GM21381 (cell line): Measurements from ENCODE around the gene MPP4.
"Not testable (repeated sequence)": the region's sequence is repeated elsewhere in the genome, so short reads cannot be mapped to it uniquely, and the experiment has no call there.

Experiments
- ATAC-seq: cut with Tn5 transposase; IDR thresholded peaks from one replicate; pipeline ENCODE4 v1.9.1; 2021; ENCODE audit warnings: mild to moderate bottlenecking, moderate library complexity; ENCODE audit not compliant: unreplicated experiment

Gene MPP4

DNA sequence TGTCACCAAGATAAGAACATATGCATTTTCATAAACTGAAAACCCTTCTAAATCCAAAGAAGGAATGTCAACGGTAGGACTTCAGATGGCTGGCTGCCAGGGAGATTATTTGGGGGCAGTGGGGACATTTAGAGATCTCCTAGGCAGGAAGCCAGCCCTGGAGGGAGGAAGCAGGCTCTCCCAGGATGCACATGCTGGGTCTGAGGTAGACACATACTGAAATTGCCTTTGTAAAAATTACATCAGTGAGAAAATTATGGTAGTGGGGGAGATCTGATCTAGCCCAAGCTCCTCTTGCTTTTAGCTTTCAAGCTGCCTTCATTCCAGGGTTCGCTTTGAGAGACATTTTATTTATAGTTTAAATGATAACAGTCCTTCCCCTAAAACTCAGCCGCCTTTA lies 24.1 kb downstream of the MPP4 start:
- ATAC-seq: no peak

GRCh38 chr2:201673546-201673945 lies 24.9 kb downstream of the MPP4 start:
- ATAC-seq: no peak

GRCh38 chr2:201671205-201671604 lies 27.2 kb downstream of the MPP4 start:
- not testable (repeated sequence) for ATAC-seq

DNA sequence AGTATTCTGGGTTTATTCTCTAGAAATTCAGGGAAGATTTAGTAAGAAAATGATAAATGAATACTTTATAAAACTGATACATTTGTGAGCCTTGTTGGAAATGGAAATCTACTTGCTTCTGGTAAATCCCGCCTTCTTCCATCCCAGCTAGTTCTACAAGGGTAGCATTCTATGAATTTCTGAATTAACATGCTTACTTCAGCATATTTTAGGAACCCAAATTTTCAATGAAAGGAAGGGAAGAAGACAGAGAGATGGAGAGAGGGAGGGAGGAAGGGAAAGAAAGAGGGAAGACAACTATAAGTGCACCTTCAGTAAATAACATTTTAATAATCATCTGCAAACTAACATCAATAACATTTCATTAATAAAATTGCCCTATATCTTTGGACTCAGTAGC lies 28.6 kb downstream of the MPP4 start:
- ATAC-seq: no peak

GRCh38 chr2:201668402-201668910 lies 30.0 kb downstream of the MPP4 start:
- ATAC-seq: no peak

DNA sequence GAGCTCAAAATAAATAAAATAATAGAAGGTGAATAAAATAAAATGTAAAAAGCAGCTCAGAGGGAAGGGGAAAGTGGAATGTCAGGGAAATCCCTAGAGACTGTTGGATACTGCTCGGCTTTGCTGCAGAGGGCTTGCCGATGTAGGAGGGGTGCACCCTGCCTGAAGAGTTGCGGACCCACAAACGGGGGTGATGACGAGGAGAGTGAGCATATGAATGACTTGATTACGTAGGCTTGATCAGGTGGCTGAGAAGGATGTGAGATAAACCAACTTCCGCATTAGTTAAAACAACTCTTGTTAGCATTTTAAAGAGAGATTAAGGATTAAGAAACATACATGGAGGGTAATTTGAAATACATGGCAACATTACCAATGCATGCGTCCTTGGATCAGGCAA lies 34.1 kb downstream of the MPP4 start:
- ATAC-seq: no peak

- no peak for ATAC-seq
Observed at GRCh38 chr2:201661366-201661765, 37.1 kb downstream of the MPP4 start.

DNA sequence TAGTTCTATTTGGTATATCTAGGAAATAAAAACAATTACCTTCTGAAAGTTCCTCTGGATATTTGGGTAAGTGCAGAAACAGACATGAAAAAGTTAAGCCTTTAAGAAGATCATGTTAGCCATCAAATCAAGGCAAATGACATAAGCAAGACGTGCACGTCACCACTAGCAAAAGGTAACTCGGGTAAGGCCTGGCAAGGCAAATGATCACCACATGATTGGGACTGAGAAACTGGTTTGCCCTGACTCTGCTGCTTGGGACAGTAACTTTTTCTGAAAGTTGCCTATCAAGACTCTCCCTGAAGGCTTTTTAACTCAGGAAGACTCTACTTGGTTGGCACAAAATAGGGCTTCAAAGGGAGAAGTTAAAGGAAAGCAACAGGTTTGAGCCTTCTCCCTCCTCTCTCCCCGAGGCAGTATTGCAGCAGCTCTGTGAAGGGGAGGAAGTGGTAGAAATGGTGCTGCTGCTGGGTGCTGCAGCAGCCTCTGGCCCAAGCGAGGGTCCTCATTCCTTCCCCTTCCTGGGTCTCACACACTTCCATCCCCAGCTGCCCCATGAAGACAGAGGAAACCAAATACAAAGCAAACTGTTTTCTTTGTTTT lies 38.0 kb downstream of the MPP4 start:
- no peak for ATAC-seq

DNA sequence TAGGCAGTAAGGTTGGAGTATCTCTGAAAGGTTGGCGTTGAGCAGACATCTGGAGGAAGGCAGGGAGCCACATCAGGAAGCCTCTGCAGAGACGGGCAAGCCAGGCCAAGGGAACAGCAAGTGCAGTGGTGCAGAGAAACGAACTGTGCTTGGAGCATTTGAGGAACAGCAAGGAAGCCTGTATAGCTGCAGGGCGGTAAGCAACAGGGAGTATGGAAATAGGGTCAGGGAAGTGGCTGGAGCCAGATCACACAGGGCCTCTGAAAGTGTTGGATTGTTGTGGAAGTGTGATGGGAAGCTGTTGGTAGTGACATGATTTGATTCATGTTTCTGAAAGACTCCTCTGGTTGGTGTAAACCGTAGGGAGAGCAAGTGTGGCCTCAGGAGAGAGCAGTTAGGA lies 41.7 kb downstream of the MPP4 start:
- no peak for ATAC-seq

DNA sequence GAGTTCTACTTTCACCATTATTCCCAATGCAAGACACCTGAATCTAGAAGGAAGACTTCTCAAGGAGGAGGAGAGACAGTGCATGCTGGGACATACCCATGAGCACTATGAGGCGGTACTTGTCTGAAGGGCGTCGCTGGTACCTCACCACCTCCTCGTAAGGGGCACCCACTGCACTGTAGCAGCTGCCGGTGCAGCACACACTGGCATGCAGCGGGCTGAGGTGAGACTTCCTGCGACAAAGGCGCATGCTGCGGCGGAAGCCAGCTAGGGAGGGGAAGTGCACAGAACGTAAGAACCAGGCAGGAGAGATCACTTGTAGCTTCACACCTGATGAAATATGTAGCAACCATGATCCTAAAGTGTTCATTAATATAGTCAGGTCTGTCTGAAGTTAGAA lies 42.3 kb downstream of the MPP4 start:
- ATAC-seq: no peak

GRCh38 chr2:201654616-201655384 lies 43.6 kb downstream of the MPP4 start:
- no peak for ATAC-seq

DNA sequence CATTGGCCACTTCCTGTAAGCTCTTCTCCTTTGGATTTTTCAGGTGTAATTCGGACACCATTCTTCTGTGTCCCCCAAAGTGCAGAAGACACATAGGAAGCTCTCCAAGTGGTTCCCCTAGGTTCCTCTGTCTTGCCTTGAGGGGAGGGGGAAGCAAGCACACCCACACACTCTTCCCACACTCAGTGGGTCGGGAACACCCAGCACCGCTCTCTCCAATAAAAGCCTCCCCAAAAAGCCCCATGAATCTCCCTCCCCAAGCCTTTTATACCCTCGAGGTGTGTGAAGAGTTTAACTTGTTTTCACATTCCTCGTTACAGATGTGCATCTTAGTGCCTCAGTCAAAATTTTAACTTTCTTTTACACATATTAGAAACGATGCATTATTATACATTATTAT lies 45.2 kb downstream of the MPP4 start:
- no peak for ATAC-seq

- no peak for ATAC-seq
Observed at GRCh38 chr2:201649442-201649841, 49.0 kb downstream of the MPP4 start.

DNA sequence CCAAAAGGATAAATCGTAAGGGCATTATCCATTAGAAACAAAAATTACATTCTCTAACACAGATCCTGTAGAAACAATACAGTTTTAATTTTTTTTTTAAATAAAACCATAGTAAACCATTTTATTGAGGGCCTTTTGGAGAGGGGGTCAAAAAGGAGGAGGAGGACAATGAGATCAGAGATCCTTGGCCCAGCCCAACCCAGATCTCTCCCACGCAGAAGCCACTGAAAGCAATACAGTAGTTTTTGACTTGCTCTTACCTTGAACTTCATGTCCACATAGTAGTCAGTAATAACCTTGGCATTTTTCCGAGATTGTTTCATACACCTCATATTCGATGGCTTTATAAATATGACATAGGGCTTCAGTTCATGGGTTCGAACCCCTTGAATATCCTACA lies 51.0 kb downstream of the MPP4 start:
- no peak for ATAC-seq

DNA sequence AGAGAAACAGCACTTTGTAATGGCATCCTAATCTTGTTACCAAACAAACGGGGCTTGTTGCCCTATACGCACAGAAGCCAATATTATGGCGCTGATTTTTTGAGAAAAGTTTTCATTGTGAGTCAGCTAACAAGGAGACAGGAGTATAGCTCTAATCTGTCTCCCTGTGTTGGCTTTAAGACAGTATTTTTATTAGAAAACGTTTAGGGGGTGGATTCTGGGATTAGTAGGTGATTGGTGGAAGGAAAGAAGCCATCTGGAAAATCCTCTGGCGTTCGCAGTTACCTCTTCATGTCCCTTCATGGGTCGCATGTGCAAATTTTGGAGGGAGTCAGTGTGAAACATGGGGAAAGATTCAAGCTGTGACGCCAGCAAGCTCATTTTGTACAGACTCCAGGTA lies 54.4 kb downstream of the MPP4 start:
- no peak for ATAC-seq

DNA sequence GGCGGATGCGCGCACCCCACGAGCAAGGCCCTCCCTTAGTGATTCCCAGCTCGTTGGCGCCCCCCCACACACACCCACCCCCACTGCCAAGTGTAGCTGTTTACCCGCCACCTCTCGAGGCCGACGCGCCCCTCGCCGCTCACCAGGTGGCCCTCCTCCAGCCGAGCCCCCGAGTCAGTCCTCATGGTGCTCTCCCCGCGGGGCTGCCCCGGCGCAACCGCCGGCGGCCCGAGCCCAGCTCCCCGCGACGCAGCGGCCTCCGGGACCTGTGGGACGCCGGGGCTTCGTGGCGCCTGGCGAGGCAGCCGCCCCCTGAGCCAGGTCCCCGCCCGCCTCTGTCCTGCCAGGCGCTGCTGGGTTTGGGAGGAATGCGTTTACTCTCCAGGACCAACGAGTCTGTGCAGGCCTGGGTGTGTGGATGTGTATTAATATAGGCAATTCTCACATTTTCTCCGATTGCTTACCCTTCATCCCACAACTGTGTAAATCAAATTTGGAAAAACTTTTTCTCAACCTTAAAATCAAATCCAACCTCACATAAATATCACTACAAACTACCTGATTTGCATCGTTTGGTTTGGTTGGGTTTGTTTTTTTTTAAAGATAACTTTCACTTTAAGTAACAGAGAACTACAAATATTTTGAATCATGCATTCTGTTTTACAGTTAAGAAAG lies 55.1 kb downstream of the MPP4 start, which contains the start of gene TMEM237:
TMEM237 (minus strand) TSS at position 288 of the 675 bp plus-strand sequence; CDS start at position 185, 103 bp downstream.
- ATAC-seq: peak; percentile 31

- peak; percentile 89 for ATAC-seq
Observed at GRCh38 chr2:201642579-201643215, 55.7 kb downstream of the MPP4 start.

DNA sequence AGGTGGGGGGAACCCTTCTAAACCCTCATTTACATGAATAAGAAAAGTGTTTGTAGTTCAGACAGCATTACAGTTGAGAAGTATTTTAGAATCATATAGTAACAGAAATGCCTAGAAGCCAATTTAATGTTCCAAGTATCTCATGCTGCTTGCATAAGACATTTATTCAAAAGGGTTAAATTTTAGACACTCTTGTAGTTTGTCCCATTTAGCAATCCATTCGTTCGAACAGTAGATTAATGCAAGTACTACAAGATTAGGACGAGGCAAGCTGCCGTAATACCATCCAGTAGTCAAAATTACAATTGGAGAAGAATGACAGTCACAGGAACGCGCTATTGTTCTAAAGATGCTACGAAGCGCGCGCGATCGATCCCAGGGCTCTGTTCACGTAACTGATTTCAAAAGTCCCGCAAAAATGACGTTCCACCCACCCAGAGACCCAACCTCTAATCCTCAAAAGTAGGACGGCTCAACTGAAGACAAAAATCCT lies 56.3 kb downstream of the MPP4 start:
- peak; percentile 42 for ATAC-seq

- no peak for ATAC-seq
Observed at GRCh38 chr2:201639205-201639604, 59.2 kb downstream of the MPP4 start.

DNA sequence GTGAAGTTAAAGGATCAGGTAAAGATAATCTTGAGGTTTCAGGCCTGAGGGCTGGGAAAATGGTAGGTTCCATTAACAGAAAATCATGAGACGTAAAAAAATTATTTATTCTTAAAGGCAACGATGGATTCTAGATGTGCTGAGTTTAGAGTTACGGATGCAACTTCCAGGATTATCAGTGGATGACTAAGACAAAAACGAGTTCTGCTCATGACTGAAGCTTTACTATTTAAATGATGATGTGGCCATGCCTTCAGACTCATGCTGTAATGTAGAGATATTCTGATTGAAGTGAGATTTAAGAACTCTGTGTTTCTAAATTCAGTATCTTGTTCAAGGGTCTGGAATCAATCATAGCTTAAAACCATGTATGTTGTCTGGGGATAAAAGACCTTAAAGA lies 60.1 kb downstream of the MPP4 start:
- ATAC-seq: no peak

GRCh38 chr2:201633661-201634249 lies 64.7 kb downstream of the MPP4 start:
- no peak for ATAC-seq
